Naive thymus-derived CD4-positive, alpha-beta T cell (primary cell): Measurements from ENCODE around the gene FAM177A1. TPM values are rescaled to one million over a fixed set of nuclear protein-coding genes. Genes with fewer than 3 reads are reported as not detected.

Source experiments
- ATAC-seq: fragments of 150-1000 bp; cut with Tn5 transposase; 2 replicates; pipeline ENCODE4 v1.10.0; 2021; ENCODE audit warnings: mild to moderate bottlenecking, moderate library complexity
- CTCF ChIA-PET: fragments of 350-600 bp; sonication (Branson Sonifier 250); formaldehyde crosslinking; loops from one replicate; lab custom pipeline; 2021; ENCODE audit warnings: antibody characterized with exemption; lab: Charles Lee
- POLR2A ChIA-PET: fragments of 350-600 bp; sonication (Branson Sonifier 250); formaldehyde crosslinking; loops from one replicate; lab custom pipeline; 2021; ENCODE audit warnings: antibody characterized with exemption, inconsistent platforms; lab: Charles Lee
- DNase-seq, 9 donors: peaks; one replicate each; pipeline versions ENCODE4 v3.0.0 to v3.0.0-alpha.2; 2020 to 2022; ENCODE audit warnings: mixed read lengths in 1 of 9
- H3K27ac ChIP-seq: one replicate; pipeline ENCODE4 v1.7.0; 2013; ENCODE audit warnings: mild to moderate bottlenecking, low read depth, low read length, moderate library complexity
- H3K27me3 ChIP-seq, 2 donors: one replicate each; pipeline ENCODE4 v1.7.0; 2013; ENCODE audit warnings: low read length in 2 of 2, mild to moderate bottlenecking in 2 of 2, moderate library complexity in 2 of 2; ENCODE audit not compliant: control insufficient read depth in 2 of 2, insufficient read depth in 2 of 2
- H3K36me3 ChIP-seq, 3 experiments: 1 replicate in 2 of 3; 2 replicates in 1 of 3; pipeline ENCODE4 v1.7.0; 2013; ENCODE audit warnings: low read length in 3 of 3, mild to moderate bottlenecking in 3 of 3, moderate library complexity in 1 of 3; ENCODE audit not compliant: insufficient read depth in 3 of 3, control insufficient read depth in 2 of 3
- H3K4me1 ChIP-seq, 2 donors: one replicate each; pipeline ENCODE4 v1.7.0; 2013; ENCODE audit warnings: low read length in 2 of 2, mild to moderate bottlenecking in 2 of 2, moderate library complexity in 1 of 2; ENCODE audit not compliant: control insufficient read depth in 2 of 2, insufficient read depth in 2 of 2
- H3K4me3 ChIP-seq: 2 replicates; pipeline ENCODE4 v1.7.0; 2013; ENCODE audit warnings: mild to moderate bottlenecking, low read length
- H3K9me3 ChIP-seq, 3 experiments: 1 replicate in 2 of 3; 2 replicates in 1 of 3; pipeline ENCODE4 v1.7.0; 2013; ENCODE audit warnings: low read length in 3 of 3; ENCODE audit not compliant: control insufficient read depth in 2 of 3
- H3K27ac Mint-ChIP-seq, 9 donors: one replicate each; pipeline ENCODE4 v1.8.0; 2020 to 2022; ENCODE audit warnings: mixed read lengths in 9 of 9, mild to moderate bottlenecking in 8 of 9, moderate library complexity in 5 of 9, inconsistent platforms in 2 of 9
- H3K27me3 Mint-ChIP-seq, 5 donors: one replicate each; pipeline ENCODE4 v1.8.0; 2021 to 2022; ENCODE audit warnings: mixed read lengths in 5 of 5, mild to moderate bottlenecking in 1 of 5
- H3K36me3 Mint-ChIP-seq, 5 donors: one replicate each; pipeline ENCODE4 v1.8.0; 2020 to 2022; ENCODE audit warnings: mixed read lengths in 5 of 5, mild to moderate bottlenecking in 3 of 5, inconsistent platforms in 1 of 5
- H3K4me1 Mint-ChIP-seq, 7 donors: one replicate each; pipeline ENCODE4 v1.8.0; 2020 to 2022; ENCODE audit warnings: mixed read lengths in 7 of 7, mild to moderate bottlenecking in 3 of 7, inconsistent platforms in 1 of 7
- H3K4me3 Mint-ChIP-seq, 10 donors: one replicate each; pipeline ENCODE4 v1.8.0; 2020 to 2022; ENCODE audit warnings: mild to moderate bottlenecking in 10 of 10, mixed read lengths in 10 of 10, moderate library complexity in 6 of 10, inconsistent platforms in 2 of 10
- H3K9me3 Mint-ChIP-seq, 11 donors: one replicate each; pipeline ENCODE4 v1.8.0; 2020 to 2022; ENCODE audit warnings: mixed read lengths in 11 of 11, mild to moderate bottlenecking in 4 of 11, inconsistent platforms in 1 of 11, moderate library complexity in 1 of 11
- intact Hi-C, 2 donors: fragments of 100-400 bp; cut with micrococcal nuclease; formaldehyde crosslinking; loops; one replicate each; pipeline ENCODE4 v1.15.1; 2023
- polyA plus RNA-seq, 2 donors: library from polyadenylated mRNA; unstranded; fragments of 300-500 nt; fragmentation: Illumina TruSeq; gene quantifications; one replicate each; pipeline ENCODE4 v1.2.3, GENCODE V29; 2021
- total RNA-seq, 6 experiments: library from RNA in 5 of 6; stranded (reverse) in 5 of 6; gene quantifications; 1 replicate in 5 of 6; 2 replicates in 1 of 6; pipeline ENCODE4 v1.2.3 and lab custom pipeline; 2021 to 2026

The FAM177A1 gene
- total and polyA plus RNA-seq, 7 experiments from 2014 or later = 34.3 to 135 (median 37.0) TPM

GRCh38 chr14:35122696-35123387 lies 76.8 kb downstream of the FAM177A1 start:
- Mint-ChIP-seq H3K4me1 (peaks cover 38 to 85% (median 75%) of the 10 kb centered on the region in 7 donors), H3K27ac (peak overlapping the region; percentile 99 to 100 (median 100)), H3K4me3 (peak overlapping the region; percentile 89 to 100 (median 99)), H3K9me3 (no peaks in the 10 kb centered on the region), H3K27me3 (peaks cover 0 to 3% (median 0%) of the 10 kb centered on the region in 5 donors), H3K36me3 (peaks cover 3 to 21% (median 18%) of the 10 kb centered on the region in 5 donors)
- peaks cover 16 to 22% of the 10 kb centered on the region in 2 donors for H3K4me1 ChIP-seq
- intact Hi-C loops = loop anchor here (1.0 to 10.0 kb wide), 17 partner anchors 17 to 1197 kb away; partner anchors contain the start of genes BRMS1L (in 2 of the 2), EAPP (in 2 of the 2), FAM177A1 (in 2 of the 2) and NFKBIA (in 2 of the 2)
- H3K27me3 ChIP-seq = no peaks in the 10 kb centered on the region
- H3K36me3 ChIP-seq = no peaks in the 10 kb centered on the region
- peak overlapping the region; percentile 97 for H3K27ac ChIP-seq
- CTCF ChIA-PET = interaction anchor here (0.5 to 1.7 kb wide), 5 partner anchors 282 to 392 kb away, joined by 3 to 6 read pairs (median 4); partner anchors contain the start of gene NFKBIA
- peak in 3 of 9 donors; percentile 8 to 32 (median 10) for DNase-seq
- H3K9me3 ChIP-seq = no peaks in the 10 kb centered on the region
- POLR2A ChIA-PET = interaction anchor here (0.6 to 4.2 kb wide), 17 partner anchors 11 to 691 kb away, joined by 3 to 65 read pairs (median 4); partner anchors contain the start of genes CFL2, FAM177A1, NFKBIA and PSMA6
- no peak for ATAC-seq
- H3K4me3 ChIP-seq = peak overlapping the region; percentile 86

- intact Hi-C loops = loop anchor here (2.0 to 10.0 kb wide), 6 partner anchors 34 to 661 kb away; partner anchors contain the start of genes EAPP (in 2 of the 2), INSM2 (in 1 of the 2) and SPTSSA (in 1 of the 2)
- H3K9me3 Mint-ChIP-seq = no peaks in the 10 kb centered on the region
- H3K4me1 Mint-ChIP-seq = peaks cover 40 to 85% (median 75%) of the 10 kb centered on the region in 7 donors
These were observed 77.3 kb downstream of the FAM177A1 start for GRCh38 chr14:35123388-35123703.

GRCh38 chr14:35124127-35124526 lies 78.1 kb downstream of the FAM177A1 start:
- no peak for DNase-seq
- intact Hi-C loops = loop anchor here (5.0 to 10.0 kb wide), 5 partner anchors 33 to 662 kb away; partner anchors contain the start of genes EAPP (in 2 of the 2), INSM2 (in 1 of the 2) and SPTSSA (in 1 of the 2)
- peaks cover 0 to 3% (median 0%) of the 10 kb centered on the region in 5 donors for H3K27me3 Mint-ChIP-seq
- Histone ChIP-seq H3K27me3 (no peaks in the 10 kb centered on the region), H3K4me1 (peaks cover 16 to 22% of the 10 kb centered on the region in 2 donors), H3K9me3 (no peaks in the 10 kb centered on the region), H3K27ac (no peak overlapping the region), H3K4me3 (no peak overlapping the region), H3K36me3 (no peaks in the 10 kb centered on the region)
- peaks cover 44 to 85% (median 80%) of the 10 kb centered on the region in 7 donors for H3K4me1 Mint-ChIP-seq
- ChIA-PET CTCF (interaction anchor here (0.8 kb wide), 1 partner anchor 10 kb away, joined by 3 read pairs; no protein-coding TSS in a partner anchor), POLR2A (interaction anchor here (0.8 to 4.2 kb wide), 3 partner anchors 78 to 280 kb away, joined by 3 to 65 read pairs (median 6); partner anchors contain the start of genes FAM177A1 and NFKBIA)
- H3K4me3 Mint-ChIP-seq = peak overlapping the region; percentile 89 to 100 (median 99)
- ATAC-seq = no peak
- peaks cover 11 to 31% (median 29%) of the 10 kb centered on the region in 5 donors for H3K36me3 Mint-ChIP-seq
- no peaks in the 10 kb centered on the region for H3K9me3 Mint-ChIP-seq
- H3K27ac Mint-ChIP-seq = peak overlapping the region in 6 of 9 donors; percentile 61 to 100 (median 100)

More at GRCh38 chr14:35123388-35123703, 77.3 kb downstream of the FAM177A1 start:
- POLR2A ChIA-PET = interaction anchor here (0.8 to 4.2 kb wide), 7 partner anchors 12 to 690 kb away, joined by 3 to 65 read pairs (median 6); partner anchors contain the start of genes FAM177A1, NFKBIA and SRP54
- ATAC-seq (no peak), DNase-seq (no peak)
- peak overlapping the region; percentile 99 to 100 (median 100) for H3K27ac Mint-ChIP-seq
- Histone ChIP-seq H3K4me1 (peaks cover 16 to 22% of the 10 kb centered on the region in 2 donors), H3K36me3 (no peaks in the 10 kb centered on the region), H3K9me3 (no peaks in the 10 kb centered on the region), H3K27ac (peak overlapping the region; percentile 97), H3K4me3 (peak overlapping the region; percentile 86), H3K27me3 (no peaks in the 10 kb centered on the region)
- H3K27me3 Mint-ChIP-seq = peaks cover 0 to 3% (median 0%) of the 10 kb centered on the region in 5 donors
- CTCF ChIA-PET = interaction anchor here (0.8 to 1.7 kb wide), 3 partner anchors 9 to 298 kb away, joined by 3 to 6 read pairs (median 4); no protein-coding TSS in a partner anchor
- peaks cover 8 to 26% (median 23%) of the 10 kb centered on the region in 5 donors for H3K36me3 Mint-ChIP-seq
- peak overlapping the region; percentile 89 to 100 (median 99) for H3K4me3 Mint-ChIP-seq

Other genes starting within 250 kb of the FAM177A1 start
- gene BAZ1A, start 170.9 kb upstream of the FAM177A1 start, total RNA-seq = 10 to 100 TPM; 47.4 to 62.5 (median 53.3) TPM
- 10 to 100 TPM; 10.3 to 14.1 TPM for gene BAZ1A, start 170.9 kb upstream of the FAM177A1 start, polyA plus RNA-seq
- gene SRP54, start 63.3 kb upstream of the FAM177A1 start, total RNA-seq = 10 to 100 TPM; 35.8 to 61.4 (median 52.0) TPM
- gene SRP54, start 63.3 kb upstream of the FAM177A1 start, polyA plus RNA-seq = 10 to 100 TPM; 34.2 to 37.4 TPM
- gene PPP2R3C, start 75.7 kb downstream of the FAM177A1 start, total RNA-seq = 10 to 100 TPM; 31.4 to 43.3 (median 33.5) TPM
- gene PPP2R3C, start 75.7 kb downstream of the FAM177A1 start, polyA plus RNA-seq = 10 to 100 TPM; 51.9 to 52.2 TPM
- 10 to 100 TPM; 31.2 to 40.9 (median 38.4) TPM for gene PRORP, start 76.3 kb downstream of the FAM177A1 start, total RNA-seq
- gene PRORP, start 76.3 kb downstream of the FAM177A1 start, polyA plus RNA-seq = 10 to 100 TPM; 67.4 to 77.3 TPM
- gene PSMA6, start 246.1 kb downstream of the FAM177A1 start, total RNA-seq = 100 to 1,000 TPM in 1 of 5 experiments, 10 to 100 TPM in 4; 76.6 to 274 (median 90.0) TPM
- gene PSMA6, start 246.1 kb downstream of the FAM177A1 start, polyA plus RNA-seq = 100 to 1,000 TPM; 251 to 291 TPM